ENCODE data around the gene STX10.

The STX10 gene

DNA sequence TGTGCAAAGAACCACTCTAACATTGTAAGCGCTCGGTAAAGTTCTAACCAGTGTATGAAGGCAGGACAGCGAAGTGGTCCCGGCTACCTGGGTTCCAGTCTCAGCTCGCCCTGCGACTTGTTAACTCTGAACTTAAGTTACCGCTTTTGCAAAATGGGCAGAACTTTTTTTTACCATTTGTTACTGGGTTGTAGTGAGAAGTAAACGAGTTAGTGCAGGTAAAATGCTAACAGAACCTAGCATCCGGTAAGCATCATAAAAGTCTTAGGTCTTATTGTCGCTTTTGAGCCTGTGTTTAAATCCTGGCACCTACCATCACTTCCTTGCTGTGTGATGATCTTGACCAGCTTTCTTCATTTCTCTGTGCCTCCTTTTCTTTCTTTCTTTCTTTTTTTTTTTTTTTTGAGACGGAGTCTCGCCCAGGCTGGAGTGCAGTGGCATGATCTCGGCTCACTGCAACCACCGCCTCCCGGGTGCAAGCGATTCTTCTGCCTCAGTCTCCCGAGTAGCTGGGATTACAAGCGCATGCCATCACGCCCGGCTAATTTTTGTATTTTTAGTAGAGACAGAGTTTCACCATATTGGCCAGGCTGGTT is 32.9 kb downstream of the STX10 start:
- DNase-seq (no peak), ATAC-seq (replicated peaks) (peak; percentile 19)
- Mint-ChIP-seq H3K9me3 (no peaks in the 10 kb centered on the region), H3K27ac (peak overlapping the region; percentile 86 to 91), H3K4me1 (ENCODE audit: low read depth in 2 of 2) (peaks cover 44 to 54% of the 10 kb centered on the region in 2 donors), H3K4me3 (peak overlapping the region; percentile 89 to 93), H3K36me3 (ENCODE audit: insufficient read depth) (peaks cover 38% of the 10 kb centered on the region), H3K27me3 (no peaks in the 10 kb centered on the region)

DNA sequence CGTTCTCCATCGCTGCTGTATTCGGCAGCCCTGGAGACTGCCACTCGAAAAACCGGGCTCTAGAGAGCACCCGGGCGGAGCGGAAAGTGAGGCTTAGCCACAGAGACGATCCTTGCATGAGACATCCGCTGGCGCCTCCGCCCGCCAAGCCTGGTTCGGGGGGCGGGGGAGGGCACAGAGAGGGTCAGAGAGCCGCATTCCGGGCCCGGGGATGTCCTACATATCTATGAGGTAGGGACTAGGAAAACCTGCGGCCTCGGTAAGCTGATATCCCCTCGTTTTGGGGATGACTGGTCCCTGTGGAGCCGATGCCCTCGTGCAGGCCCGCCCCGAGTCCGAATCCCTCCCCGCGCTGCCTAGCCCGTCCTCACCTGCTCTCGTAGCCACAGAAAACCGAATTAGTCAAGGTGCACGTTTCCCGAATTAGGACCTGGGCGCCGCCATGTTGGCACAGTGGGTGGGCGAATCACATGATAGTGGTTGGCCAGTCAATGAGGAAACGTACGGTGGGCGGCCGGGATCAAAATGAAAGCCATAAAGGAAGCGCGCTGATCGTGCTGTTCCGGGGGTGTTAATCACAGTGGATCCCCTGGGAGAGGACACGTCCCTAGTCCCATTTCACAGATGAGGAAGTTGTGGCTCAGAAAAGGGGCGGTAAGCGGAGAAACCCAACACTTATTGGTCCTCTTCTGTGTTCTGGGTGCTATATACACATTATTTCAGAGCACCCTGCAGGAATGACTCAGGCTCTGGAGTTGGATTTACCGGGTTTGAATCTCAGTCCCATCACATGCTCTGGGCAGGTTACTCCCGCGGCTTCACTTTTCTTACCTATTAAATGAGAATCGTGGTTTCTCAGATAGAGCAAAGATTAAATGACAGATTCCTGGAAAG is 33.6 kb downstream of the STX10 start, which contains the start of gene TRMT1:
Gene TRMT1 (minus strand): TSS at position 459 of the 894 bp plus-strand sequence. CDS start 341 bp downstream, at position 118.
- Mint-ChIP-seq H3K27ac (peak within 1 kb of the TSS; percentile 86 to 91), H3K36me3 (ENCODE audit: insufficient read depth) (peaks cover 43% of the 10 kb centered on the region), H3K27me3 (no peaks in the 10 kb centered on the region), H3K9me3 (no peaks in the 10 kb centered on the region), H3K4me3 (peak within 1 kb of the TSS; percentile 89 to 93), H3K4me1 (ENCODE audit: low read depth in 2 of 2) (peaks cover 37 to 47% of the 10 kb centered on the region in 2 donors)
- ATAC-seq (replicated peaks) = peak; percentile 59
- peak; percentile 78 to 85 (median 83) for DNase-seq

DNA sequence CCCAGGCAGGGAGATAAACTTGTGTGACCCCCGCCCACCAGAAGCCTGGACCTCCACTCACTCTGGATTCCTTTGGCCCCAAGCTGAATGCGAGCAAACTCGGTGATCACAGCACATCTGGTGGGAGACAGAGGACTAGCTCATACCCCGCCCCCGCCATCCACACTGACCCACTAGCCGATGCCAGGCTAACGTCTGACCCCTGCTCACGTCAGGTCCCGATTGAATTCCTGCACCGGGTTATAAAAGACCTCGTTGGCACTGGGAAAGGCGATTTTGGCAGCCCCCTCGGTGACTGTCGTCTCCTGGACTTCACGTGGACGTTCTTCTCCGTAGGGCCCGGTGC is 34.3 kb downstream of the STX10 start:
- H3K4me3 Mint-ChIP-seq = peak overlapping the region; percentile 89 to 93
- peak overlapping the region; percentile 86 to 91 for H3K27ac Mint-ChIP-seq
- H3K9me3 Mint-ChIP-seq = no peaks in the 10 kb centered on the region
- H3K27me3 Mint-ChIP-seq = no peaks in the 10 kb centered on the region
- DNase-seq (no peak), ATAC-seq (replicated peaks) (no peak)
- peaks cover 31 to 40% of the 10 kb centered on the region in 2 donors for H3K4me1 Mint-ChIP-seq (ENCODE audit: low read depth in 2 of 2)
- H3K36me3 Mint-ChIP-seq (ENCODE audit: insufficient read depth) = peaks cover 45% of the 10 kb centered on the region

DNA sequence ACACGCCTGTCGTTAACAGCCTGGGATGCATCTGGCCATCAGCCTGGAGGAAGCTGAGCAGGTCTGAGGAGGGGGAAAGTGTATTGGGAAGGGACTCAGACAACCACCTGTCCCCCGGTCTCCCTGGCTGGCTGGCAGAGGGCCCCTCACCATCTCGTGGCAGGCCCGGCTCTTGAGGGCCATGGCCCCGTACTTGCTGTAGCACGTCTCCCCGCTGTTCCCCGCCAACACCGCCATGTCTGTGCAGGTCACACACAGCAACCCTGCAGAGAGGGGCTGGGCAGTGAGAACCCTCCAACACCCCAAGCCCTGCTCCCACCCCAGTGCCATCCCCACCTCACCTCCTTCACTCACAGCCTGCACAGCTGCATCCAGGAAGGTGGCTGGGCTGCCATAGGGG is 37.6 kb downstream of the STX10 start:
- peaks cover 11 to 19% of the 10 kb centered on the region in 2 donors for H3K4me1 Mint-ChIP-seq (ENCODE audit: low read depth in 2 of 2)
- H3K9me3 Mint-ChIP-seq = no peaks in the 10 kb centered on the region
- no peak overlapping the region for H3K27ac Mint-ChIP-seq
- H3K4me3 Mint-ChIP-seq = no peak overlapping the region
- DNase-seq (no peak), ATAC-seq (replicated peaks) (no peak)
- H3K27me3 Mint-ChIP-seq = no peaks in the 10 kb centered on the region
- peaks cover 46% of the 10 kb centered on the region for H3K36me3 Mint-ChIP-seq (ENCODE audit: insufficient read depth)

DNA sequence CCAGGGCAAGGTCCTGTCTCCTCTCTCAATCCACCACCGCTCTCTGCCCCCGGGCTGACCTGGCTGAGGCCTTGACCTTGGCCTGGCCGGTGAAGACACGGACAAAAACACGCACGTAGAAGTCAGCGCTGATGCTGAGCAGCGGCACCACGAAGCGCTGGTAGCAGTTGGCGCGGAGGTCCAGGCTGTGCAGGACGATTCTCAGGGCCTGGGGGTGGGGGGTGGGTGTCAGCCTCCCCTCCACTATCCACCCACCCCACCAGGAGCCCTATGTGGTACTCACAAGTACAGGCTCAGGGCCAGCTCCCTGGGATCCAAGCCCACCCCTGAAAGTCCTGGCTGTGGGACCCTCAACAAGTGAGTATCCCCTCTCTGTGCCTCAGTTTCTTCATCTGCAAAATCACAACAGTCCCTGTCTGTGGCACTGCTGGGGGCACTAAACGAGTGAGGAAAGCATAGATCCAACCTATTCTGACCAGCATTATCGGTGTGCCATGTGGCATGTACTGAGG is 40.0 kb downstream of the STX10 start:
- peaks cover 39% of the 10 kb centered on the region for H3K36me3 Mint-ChIP-seq (ENCODE audit: insufficient read depth)
- no peak overlapping the region for H3K27ac Mint-ChIP-seq
- DNase-seq = no peak
- H3K4me1 Mint-ChIP-seq (ENCODE audit: low read depth in 2 of 2) = peaks cover 0 to 3% of the 10 kb centered on the region in 2 donors
- no peak for ATAC-seq (replicated peaks)
- no peaks in the 10 kb centered on the region for H3K27me3 Mint-ChIP-seq
- H3K9me3 Mint-ChIP-seq = no peaks in the 10 kb centered on the region
- H3K4me3 Mint-ChIP-seq = no peak overlapping the region

DNA sequence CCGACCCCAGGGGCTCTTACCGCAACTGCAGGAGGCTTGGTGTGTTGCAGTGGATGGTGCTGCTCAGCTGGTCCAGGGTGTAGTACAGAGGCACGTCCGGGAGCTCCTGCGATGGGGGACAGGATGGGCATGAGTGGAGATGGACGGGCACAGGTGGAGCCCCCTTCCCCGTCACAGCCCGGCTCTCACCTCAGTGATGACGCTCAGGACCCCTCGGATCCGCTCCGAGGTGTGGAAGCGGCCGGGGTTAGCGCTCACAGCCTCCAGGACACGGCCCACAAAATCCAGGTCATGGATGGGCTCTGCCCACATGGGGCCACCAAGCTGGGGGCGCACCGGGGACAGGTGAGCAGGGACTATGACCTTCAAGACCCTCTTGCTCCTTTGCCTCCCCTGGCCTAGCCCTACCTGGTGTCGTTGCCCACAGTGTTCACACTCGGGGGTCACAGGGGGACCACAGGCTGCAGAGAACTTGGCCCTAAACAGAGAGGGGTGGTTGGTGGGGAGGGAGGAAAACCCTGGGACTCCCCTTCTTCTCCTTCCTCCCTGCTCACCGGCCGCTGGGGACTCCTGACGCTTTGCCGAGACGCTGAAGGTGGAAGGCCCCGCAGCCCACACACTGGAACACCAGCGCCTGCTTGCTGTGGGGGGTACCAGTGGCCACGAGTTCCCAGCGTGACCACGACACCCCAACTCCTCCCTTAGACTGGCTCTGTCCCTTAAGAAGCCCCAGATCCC is 40.6 kb downstream of the STX10 start:
- peaks cover 39% of the 10 kb centered on the region for H3K36me3 Mint-ChIP-seq (ENCODE audit: insufficient read depth)
- peaks cover 4 to 5% of the 10 kb centered on the region in 2 donors for H3K4me1 Mint-ChIP-seq (ENCODE audit: low read depth in 2 of 2)
- H3K4me3 Mint-ChIP-seq = no peak overlapping the region
- H3K27me3 Mint-ChIP-seq = no peaks in the 10 kb centered on the region
- H3K27ac Mint-ChIP-seq = no peak overlapping the region
- ATAC-seq (replicated peaks) (no peak), DNase-seq (no peak)
- H3K9me3 Mint-ChIP-seq = no peaks in the 10 kb centered on the region

DNA sequence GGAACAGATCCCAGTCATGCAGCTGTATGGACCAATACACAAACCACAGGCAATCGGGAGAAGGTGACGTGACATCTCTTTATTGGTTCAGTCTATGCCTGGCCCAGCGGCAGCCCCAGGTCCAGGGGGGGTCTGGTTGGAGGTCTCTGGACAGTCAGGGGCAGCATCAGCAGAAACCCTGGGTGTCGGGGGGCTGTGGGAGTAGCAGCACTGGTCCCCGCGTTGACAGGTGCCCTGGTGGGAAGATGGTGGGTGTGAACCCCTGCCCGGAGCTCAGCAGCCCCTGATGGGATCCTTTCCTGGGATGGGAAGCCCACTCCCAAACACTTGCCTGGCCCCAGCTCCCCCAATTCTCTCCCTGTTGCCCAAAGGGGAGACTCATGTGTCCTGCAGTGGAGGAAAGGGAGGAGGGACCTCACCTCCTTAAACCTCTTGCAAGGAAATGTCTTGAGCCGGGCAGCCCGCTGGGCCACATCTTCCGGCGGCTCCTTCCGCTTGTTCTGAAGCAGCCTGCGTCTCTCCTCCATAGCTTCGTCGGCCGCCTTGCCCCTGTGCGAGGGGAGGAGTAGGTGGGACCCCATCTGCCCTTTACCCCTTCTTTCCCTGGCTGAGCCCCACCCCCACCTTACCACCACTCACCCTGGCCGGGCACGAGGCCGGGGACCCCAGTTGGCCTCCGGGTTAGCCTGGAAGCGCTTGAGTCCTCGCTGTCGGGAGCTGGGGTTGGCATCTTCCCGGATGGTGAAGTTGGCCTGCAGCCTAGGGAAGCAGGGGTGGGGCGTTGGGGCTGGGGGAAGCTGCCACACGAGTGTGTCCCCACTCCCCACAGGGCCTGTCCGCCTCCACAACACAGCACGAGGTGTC is 45.1 kb downstream of the STX10 start:
- Mint-ChIP-seq H3K27ac (peak overlapping the region; percentile 46 to 84), H3K27me3 (no peaks in the 10 kb centered on the region), H3K36me3 (ENCODE audit: insufficient read depth) (peaks cover 31% of the 10 kb centered on the region), H3K9me3 (no peaks in the 10 kb centered on the region), H3K4me3 (peak overlapping the region; percentile 83 to 85), H3K4me1 (ENCODE audit: low read depth in 2 of 2) (peaks cover 19 to 20% of the 10 kb centered on the region in 2 donors)
- ATAC-seq (replicated peaks) (peak; percentile 5), DNase-seq (no peak)

DNA sequence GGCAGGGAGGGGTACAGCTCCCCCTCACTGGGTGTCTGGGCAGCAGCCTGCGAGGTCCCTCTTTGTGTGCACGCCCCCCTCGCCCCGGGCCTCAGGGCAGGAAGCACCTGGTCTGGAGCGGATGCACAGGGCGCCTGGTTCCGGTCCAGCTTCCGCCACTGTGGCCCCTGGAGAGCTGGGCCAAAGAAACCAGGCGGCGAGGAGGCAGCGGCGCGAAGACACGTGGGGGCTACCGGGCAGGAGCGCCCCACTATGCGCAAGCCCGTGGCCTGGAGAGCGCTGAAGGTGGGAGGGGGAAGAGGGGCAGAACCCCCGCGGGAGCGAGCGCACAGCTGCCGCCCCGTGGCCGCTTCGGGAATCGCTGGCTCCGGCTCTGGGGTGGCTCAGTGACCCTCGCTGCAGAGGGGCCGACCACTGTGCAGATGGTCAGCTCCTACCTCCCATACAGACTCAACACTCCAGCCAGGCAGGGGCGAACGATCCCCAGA is 45.8 kb downstream of the STX10 start:
- no peaks in the 10 kb centered on the region for H3K27me3 Mint-ChIP-seq
- H3K4me1 Mint-ChIP-seq (ENCODE audit: low read depth in 2 of 2) = peaks cover 24 to 26% of the 10 kb centered on the region in 2 donors
- peak; percentile 25 for ATAC-seq (replicated peaks)
- H3K9me3 Mint-ChIP-seq = no peaks in the 10 kb centered on the region
- peaks cover 38% of the 10 kb centered on the region for H3K36me3 Mint-ChIP-seq (ENCODE audit: insufficient read depth)
- H3K27ac Mint-ChIP-seq = peak overlapping the region; percentile 46 to 84
- H3K4me3 Mint-ChIP-seq = peak overlapping the region; percentile 83 to 85
- peak; percentile 46 to 52 (median 52) for DNase-seq

DNA sequence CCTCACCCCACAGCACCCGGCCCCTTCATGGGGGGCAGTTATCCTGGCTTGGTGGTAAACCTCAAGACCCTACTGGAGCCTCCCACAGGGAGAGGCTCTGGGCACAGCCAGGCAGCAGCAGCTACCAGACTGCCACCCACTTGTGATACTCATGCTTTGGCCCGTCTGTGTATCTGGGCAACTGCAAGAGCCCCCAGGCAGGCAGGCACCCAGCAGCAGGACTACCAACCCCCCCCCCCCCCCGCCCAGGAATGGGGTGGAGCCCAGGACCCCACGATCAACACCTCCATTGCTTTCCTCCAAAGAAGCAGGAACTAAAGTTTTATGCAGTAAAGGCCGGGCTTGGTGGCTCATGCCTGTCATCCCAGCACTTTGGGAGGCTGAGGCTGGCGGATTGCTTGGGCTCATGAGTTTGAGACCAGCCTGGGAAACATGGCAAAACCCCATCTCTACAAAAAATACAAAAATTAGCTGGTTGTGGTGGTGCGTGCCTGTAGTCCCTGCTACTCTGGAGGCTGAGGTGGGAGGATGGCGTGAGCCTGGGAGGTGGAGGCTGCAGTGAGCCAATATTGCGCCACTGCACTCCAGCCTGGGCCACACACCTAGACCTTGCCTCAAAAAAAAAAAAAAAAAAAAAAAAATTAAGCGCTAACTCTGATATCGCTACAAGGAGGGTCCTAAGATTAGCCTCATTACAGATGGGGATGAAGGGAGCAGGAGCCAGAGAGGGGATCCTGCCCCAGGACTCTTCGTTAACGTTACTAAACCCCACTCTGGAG is 46.4 kb downstream of the STX10 start:
- Mint-ChIP-seq H3K4me3 (peak overlapping the region; percentile 83 to 85), H3K27me3 (peaks cover 0 to 3% of the 10 kb centered on the region in 2 donors), H3K27ac (peak overlapping the region in 1 of 2 donors; percentile 26), H3K4me1 (ENCODE audit: low read depth in 2 of 2) (peaks cover 24 to 29% of the 10 kb centered on the region in 2 donors), H3K36me3 (ENCODE audit: insufficient read depth) (peaks cover 43% of the 10 kb centered on the region), H3K9me3 (no peaks in the 10 kb centered on the region)
- DNase-seq = no peak
- no peak for ATAC-seq (replicated peaks)

DNA sequence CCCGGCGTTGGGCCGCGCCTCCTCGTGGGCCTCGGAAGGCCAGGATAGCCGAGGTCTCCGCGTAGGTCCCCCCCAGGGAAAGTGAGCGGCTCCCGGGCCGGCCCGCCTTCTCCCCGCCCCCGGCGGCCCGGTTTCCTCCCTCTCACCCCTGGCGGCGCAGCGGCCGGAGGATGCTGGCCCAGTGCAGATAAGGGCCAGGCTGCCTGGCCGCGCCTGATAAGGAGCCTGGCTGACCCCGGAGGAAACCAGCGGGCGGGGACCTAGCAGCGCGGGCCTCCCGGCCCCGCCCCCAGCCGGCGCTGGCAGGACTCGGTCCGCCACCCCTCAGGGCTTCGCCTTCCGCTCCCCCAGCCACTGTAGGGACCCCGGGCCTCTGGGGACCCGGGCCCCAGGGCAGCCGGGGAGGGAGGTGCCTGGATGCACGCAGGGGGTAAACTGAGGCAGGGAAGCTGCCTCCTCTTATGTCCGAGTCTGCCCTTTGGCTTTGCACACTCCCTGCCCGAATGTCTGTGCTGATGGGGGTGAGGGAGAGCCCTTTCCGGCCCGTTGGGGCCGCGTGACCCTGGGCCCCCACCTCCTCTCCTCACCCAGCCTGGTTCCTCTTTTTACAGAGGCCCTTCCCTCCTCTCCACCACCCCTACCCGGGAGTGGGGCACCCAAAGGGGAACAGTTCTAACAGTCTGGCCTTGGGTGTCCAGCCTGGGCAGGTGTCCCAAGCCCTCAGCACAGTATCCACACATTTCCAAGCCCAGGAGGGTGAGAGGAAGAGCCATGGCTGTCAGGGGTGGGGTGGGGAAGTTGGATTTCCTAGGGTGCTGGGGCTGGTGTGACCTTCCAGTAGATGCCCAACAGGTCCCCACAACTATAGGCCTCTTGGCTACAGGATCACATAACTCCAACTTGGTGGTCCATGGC is 47.3 kb downstream of the STX10 start, which contains the start of gene LYL1:
Gene LYL1 (minus strand): TSS at position 193 of the 915 bp plus-strand sequence. CDS start 1,687 bp downstream, outside the sequence.
- DNase-seq (no peak), ATAC-seq (replicated peaks) (peak; percentile 5)
- H3K27me3 Mint-ChIP-seq = peaks cover 7 to 11% of the 10 kb centered on the region in 2 donors
- H3K27ac Mint-ChIP-seq = peak within 1 kb of the TSS; percentile 54 to 81
- no peaks in the 10 kb centered on the region for H3K9me3 Mint-ChIP-seq
- H3K4me3 Mint-ChIP-seq = peak within 1 kb of the TSS; percentile 72 to 83
- peaks cover 32 to 34% of the 10 kb centered on the region in 2 donors for H3K4me1 Mint-ChIP-seq (ENCODE audit: low read depth in 2 of 2)
- peaks cover 48% of the 10 kb centered on the region for H3K36me3 Mint-ChIP-seq (ENCODE audit: insufficient read depth)

DNA sequence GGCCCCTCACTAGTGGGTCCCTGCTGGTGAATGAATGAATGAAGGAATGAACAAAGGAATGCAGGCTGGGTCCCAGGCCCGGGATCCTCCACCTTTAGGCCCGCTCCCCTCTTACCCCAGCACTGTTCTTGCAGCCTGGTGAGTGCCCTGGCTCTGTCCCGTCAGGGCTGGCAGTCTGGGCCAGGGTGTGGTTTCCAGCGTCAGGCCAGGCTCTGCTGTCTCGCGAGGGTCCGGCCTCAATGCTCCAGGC is 47.8 kb downstream of the STX10 start:
- Mint-ChIP-seq H3K36me3 (ENCODE audit: insufficient read depth) (peaks cover 43% of the 10 kb centered on the region), H3K4me3 (peak overlapping the region; percentile 72 to 83), H3K4me1 (ENCODE audit: low read depth in 2 of 2) (peaks cover 34% of the 10 kb centered on the region in 2 donors), H3K9me3 (no peaks in the 10 kb centered on the region), H3K27ac (peak overlapping the region in 1 of 2 donors; percentile 81), H3K27me3 (peaks cover 7 to 16% of the 10 kb centered on the region in 2 donors)
- ATAC-seq (replicated peaks) (no peak), DNase-seq (no peak)

Data from effector memory CD8-positive, alpha-beta T cell (primary cell).